NCI-H146 treated with DMSO at 0.1 percent for 48 hours (cell line): ENCODE data around the gene UBE2E1.

ENCODE experiments used
- DNase-seq: peaks from one replicate; lab custom pipeline; 2025; ENCODE audit not compliant: unreplicated experiment; lab: John Stamatoyannopoulos, UW

Gene UBE2E1

DNA sequence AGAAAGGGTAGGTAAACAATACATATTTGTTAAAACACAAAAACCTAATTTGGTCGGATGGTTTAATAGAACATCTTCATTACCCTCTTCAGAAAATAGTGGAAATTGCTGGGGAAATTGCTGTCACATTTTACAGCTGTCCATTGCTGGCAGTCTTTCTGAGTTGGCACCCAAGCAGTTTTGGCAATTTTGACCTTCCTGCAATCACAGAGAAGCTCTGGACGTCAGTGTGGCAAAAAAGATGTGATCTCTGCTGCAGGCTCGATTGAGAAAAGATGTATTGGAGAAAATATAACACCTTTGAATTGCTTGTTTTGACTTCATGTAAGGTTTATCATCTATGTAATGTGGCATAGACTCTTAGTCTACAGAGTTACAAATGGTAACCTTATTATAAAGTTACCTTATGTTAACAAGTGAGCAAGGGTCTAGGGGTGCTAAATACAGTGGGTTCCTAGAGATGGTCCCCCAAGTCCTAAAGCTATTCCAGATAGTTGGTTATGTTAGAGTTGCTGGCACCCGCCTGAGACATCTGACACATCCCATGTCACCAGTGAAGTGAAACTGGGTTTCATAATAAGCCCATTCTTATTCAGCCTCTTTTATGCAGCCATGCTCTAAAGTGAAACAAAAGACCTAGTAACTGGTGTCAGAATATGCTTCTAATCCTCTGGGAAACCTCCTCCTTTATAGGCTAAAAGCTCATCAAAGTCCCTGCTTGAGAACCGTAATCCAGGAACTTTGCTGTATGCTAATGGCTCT lies 14.0 kb downstream of the UBE2E1 start:
- no peak for DNase-seq

DNA sequence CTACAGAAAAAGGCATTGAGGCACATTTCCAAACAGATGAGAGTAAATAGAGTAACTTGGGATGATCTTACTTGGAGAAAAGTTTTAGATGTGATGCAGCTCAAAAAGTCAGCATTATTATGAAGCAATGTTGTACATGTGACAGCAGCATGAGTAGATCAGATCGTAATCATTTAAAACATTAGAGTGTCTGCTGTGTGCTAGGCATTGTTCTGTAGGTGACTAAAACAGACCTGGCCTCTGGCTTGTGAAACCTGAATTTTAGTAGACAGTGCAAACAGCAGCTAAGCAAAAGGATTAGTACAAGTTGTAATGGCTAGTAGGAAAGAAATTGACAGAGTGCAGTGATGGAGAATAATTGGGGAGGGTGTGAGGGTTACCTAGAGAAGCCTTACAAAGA lies 15.1 kb downstream of the UBE2E1 start:
- DNase-seq: no peak

DNA sequence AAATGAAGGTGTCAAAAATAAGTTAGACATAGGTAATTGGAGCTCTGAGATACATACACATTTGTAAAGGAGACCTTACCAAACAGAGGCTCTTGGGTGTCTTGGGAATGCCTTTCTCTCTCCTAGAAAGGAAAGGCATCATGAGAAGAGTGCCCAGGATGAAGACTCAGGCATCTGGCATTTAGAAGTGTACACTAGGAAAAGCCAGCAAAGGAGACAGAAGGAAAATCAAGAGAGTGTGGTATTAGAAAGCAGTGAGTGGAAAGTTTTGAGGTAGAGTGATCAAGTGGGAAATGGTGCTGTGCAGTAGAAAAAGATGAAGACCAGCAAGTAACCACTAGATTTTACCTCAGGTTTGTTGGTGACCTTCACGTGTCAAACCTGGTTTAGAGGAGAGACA lies 16.1 kb downstream of the UBE2E1 start:
- no peak for DNase-seq

DNA sequence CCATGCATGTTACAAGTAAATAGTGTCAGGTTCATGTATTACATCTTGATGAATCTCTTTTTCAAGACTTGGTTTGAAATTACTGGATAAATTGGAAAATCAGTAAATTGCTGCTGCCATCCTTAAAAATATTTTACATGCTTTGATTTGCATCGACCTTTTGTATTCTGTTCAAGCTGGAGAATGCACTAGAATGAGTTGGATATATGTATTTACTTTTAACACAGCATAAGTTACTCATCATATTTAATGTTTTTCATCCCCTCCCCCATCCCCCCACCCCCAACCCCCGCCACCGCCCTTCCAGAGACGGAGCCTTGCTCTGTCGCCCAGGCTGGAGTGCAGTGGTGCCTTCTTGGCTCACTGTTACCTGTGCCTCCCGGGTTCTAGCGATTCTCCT lies 16.8 kb downstream of the UBE2E1 start:
- DNase-seq: no peak

DNA sequence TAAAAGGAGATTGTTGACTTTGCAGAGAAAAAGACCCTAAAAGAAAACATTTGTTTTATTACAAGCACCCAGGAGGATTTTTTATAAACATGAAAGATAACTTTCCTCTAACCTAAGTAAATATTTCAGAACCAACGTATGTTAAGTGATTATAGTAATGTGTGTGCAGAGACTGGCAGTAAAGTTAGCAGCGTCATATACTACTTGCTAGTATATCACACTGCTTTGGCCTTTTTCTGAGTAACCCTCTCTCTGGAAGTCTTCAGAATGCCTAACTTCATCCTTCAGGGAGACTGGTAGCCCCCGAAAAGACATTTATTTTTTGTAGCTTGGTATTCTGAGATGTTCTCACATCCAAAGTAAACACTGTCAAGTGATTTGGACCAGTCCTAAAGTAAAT lies 17.9 kb downstream of the UBE2E1 start:
- no peak for DNase-seq

DNA sequence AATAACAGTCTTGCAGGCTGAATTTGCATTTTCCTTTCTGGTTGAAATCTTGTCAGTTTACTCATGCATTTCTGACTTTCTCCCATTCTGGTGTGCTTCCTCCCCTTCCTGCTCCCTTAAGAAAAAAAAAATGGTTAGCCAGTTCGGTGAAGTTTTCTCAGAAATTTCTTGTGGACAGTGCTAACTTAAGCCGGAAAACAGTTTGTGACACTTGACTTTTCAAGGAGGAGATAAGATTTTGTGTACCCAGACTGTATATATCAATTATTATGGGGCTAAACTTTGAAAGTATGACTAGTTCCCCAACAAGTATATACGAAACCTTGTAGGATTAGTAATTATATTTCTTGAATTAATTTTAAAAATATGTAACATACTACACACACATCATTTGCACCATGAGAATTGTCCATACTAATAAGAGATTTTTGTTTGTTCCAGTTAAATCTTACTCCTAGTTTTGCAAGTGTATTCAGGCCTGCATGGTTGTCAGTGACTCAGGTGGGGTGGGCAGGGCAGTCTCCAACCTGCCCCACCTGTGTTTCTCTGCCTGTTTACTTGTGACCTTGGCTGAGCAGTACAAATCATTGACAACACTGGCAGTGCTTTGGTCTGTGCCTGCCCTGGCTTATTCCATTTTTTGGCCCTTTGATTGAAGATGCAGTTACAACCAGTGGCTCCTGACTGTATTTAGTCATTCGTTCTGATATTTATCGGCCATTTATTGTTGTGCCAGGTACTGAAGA lies 19.1 kb downstream of the UBE2E1 start:
- DNase-seq: no peak

DNA sequence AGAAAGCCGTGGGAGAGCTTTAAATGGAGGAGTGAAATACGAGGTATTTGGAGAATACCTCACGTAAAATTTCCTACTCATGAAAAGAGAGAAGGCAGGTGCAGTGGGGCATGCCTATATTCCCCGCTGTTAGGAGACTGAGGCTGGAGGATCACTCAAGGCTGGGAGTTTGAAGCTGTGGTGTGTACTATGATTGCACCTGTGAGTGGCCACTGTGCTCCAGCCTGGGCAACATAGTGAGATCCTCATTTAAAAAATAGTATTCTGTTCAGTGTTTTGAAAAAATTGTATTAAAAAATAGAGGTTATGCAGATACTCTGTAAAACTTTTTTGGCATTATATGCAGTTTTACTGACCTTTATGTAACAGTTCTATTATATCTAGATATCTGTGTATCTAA lies 20.0 kb downstream of the UBE2E1 start:
- no peak for DNase-seq

DNA sequence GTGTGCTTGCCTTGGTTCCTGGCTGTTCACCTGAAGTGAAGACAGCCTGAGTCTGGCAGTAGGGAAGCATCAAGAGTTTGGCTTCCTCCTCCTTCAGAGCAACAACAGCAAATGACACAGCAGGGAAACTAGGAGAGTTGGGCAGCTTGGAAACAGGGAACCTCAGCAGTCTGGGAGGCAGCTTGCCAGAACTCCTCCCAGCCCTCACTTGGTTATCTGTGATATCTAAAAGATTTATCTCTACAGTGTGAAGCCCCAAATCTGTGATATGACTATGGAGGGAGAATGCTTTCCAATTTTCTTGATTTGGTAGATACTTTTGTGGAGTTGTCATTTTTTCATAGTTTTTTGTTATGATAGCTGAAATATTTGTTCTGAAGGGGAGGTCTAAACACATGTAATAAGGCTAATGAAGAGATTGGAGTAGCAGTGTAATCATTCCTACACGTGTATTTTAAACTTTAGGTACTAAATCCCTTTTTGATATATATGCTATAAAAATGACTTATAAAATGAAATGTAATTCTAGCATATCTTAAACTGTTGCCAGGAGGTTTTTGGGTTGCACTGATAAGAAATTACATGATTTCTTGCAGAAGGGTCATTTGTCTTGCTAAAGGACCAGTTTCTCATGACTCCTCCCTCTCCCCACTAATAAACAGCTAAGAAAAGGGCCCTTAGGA lies 20.8 kb downstream of the UBE2E1 start:
- DNase-seq: no peak

DNA sequence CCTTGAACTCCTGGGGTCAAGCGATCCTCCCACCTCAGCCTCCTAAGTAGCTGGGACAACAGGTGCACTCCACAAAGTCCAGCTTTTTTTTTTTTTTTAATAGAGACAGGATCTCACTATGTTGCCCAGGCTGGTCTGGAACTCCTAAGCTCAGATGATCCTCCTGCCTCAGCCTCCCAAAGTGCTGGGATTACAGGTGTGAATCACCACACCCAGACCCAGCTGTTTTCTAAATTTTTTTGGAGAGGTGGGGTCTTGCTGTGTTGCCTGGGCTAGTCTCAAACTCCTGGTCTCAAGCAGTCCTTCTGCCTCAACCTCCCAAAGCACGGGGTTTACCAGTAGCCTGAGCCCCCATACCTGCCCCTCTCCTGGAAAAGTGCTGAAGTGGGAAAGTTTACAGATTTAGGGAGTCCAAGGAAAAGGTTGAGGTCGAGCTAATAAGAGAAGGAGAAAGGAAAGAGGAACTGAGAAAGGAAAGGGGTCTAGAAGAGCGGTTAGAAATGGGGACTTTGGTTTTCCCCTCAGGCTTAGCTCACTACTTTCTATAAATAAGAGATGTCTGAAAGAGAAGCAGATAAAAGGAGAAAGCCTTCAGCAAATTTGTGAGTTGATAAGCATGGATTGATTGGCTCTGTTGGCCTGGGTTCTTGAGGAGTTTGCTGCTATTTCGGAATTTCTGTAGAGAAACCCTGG lies 23.6 kb downstream of the UBE2E1 start:
- no peak for DNase-seq

DNA sequence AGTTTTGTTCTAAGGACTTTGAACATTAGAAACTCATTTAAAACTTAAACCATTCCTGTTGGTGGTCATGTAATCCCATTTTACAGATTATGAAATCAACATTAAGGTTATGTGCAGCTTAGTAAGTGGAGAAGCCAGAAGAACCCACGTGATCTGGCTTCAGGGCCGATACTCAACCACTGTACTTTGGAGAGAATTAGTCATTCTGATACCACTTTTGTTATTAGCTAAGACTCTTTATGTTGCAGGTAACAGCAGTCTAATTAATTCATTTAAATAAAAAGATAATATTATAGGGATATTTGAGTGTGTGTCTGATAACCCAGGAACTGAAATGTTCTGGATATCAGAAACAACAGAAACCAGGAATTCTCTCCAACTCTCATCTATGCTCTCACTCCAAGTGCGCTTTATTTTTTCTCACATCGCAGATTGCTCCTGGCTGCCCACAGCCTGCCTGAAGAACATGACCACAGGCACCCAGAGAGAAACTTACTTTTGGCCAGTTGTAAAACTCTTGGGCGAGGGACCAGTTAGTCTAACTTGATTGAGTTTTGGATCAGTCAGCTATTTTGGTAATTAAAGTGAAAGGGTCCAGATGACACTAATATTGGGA lies 25.2 kb downstream of the UBE2E1 start:
- DNase-seq: no peak

DNA sequence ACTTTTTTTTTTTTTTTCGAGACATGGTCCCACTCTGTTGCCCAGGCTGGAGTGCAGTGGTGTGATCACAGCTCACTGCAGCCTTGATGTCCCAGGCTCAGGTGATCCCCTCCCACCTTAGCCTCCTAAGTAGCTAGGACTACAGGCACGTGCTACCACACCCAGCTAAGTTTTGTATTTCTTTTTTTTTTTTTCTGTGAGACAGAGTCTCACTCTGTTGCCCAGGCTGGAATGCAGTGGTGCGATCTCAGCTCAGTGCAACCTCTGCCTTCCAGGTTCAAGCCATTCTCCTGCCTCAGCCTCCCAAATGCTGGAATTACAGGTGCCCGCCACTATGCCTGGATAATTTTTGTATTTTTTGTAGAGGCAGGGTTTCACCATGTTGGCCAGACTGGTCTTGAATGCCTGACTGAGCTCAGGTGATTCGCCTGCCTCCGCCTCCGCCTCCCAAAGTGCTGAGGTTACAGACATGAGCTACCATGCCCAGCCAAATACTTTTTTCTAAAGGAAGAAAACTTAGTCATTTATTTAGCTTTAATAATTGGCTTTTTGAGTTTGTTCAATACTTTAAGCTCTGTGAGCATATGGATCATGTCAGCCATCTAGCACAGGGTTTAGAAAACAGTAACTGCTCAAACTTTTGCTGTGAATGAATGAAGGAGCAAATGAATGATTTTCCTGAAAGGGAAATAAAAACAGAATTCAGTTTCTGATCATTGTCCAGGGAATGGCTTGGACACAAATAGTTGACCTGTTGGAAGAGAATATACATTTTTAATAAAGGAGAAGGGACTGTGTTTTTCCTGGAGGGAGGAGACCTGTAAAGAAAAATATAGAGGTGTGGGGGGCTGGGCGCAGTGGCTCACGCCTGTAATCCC lies 26.0 kb downstream of the UBE2E1 start:
- no peak for DNase-seq

DNA sequence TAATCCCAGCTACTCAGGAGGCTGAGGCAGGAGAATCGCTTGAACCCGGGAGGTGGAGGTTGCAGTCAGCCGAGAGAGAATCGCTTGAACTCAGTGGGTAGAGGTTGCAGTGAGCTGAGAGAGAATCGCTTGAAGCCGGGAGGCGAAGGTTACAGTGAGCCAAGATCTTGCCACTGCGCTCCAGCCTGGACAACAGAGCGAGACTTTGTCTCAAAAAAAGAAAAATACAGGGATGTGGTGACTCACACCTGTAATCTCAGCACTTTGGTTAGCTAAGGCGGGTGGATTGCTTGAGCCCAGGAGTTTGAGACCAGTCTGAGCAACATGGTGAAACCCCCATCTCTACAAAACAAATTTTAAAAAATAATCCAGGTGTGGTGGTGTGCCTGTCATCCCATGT lies 26.8 kb downstream of the UBE2E1 start:
- DNase-seq: no peak

DNA sequence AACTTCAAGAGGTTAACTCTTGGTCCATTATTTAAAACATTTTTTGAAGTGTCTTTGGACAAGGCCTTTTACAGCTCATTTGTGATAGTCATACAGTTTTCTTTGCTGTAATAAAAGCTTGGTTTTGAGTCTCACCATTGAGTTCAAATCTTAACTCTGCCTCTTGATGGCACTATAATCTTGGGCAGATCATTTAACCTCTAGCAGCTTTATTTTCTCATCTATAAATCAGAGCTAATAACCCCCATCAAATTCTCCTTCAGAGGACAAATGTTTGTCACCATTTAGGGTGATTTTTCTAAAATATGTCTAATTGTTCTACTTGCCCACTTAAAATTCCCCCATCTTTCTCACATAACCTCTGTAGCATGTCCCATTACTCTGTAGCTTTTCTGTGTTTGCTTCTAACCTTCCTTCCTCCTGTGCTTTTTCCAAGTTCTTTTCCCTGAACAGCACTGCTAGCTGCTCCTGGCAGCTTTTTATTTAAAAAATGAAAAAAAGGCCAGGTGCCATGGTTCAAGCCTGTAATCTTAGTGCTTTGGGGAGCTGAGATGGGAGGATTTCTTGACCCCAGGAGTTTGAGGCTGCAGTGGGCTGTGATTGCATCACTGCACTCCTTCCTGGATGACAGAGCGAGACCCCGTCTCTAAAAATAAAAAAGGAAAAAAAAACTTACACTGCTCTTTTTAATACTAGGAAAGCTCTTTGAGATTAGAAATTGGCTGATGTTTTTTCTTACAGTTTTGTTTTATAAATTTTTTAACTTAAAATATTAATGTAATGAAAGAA lies 28.5 kb downstream of the UBE2E1 start:
- no peak for DNase-seq

DNA sequence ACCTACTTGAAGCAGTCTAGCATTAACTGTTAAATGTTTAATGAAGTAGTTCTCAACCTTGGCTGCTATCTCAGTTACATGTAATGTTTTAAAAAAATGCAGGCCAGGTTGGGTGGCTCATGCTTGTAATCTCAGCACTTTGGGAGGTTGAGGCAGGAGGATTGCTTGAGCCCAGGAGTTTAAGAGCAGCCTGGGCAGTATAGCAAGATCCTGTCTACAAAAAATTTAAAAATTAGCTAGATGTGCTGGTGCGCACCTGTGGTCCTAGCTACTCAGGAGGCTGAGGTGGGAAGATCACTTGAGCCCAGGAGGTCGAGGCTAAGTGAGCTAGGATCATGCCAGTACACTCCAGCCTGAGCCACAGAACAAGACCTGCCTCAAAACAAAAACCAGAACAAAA lies 29.3 kb downstream of the UBE2E1 start:
- DNase-seq: no peak

DNA sequence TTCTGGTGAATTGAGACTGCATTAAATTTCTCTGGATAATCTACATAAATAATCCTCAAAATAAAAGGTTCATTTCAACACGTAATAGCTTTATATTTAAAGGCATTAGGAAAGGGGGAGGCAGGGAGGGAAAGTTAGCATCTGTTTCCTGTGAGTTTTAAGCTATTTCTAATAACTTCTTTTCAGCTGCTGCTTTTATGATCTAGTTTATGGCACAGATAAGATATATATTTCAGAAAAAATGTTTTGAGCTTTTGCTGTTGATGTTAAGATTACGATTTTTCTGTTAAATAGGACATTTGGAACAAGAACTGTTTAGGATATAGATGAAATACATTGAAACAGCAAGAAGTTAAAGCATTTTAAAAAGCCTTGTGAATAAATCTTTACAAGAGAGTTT lies 30.0 kb downstream of the UBE2E1 start:
- no peak for DNase-seq

DNA sequence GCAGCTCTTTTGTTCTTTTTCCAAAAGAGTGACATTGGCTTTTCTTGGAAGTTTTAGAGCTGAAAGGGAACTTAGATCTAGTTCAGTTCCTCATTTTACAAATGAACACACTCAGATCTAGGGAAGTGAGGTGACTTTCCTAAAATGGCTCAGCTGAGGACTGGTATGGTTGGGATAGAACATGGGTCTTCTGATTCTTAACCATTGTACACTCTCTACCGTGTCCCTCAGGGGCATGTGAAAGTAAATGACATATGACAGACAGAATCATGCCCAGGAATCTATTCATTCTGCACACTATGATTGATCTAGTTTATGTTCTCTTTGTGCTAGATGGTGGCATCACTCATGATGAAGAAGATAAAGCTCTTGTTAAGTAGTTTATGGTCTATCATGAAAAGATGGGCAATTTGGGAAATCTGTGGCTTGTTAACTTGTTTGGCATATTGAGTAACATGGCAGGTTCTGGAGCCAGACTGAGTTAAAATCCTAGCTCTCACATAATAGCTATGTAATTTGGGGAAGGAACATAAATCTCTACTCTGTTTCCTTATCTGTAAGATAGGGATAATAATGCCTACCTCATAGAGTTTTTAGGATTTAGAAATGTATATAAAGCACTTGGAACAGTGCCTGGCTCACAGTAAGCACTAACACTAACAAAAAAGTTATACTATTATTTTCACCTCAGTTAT lies 30.9 kb downstream of the UBE2E1 start:
- no peak for DNase-seq

DNA sequence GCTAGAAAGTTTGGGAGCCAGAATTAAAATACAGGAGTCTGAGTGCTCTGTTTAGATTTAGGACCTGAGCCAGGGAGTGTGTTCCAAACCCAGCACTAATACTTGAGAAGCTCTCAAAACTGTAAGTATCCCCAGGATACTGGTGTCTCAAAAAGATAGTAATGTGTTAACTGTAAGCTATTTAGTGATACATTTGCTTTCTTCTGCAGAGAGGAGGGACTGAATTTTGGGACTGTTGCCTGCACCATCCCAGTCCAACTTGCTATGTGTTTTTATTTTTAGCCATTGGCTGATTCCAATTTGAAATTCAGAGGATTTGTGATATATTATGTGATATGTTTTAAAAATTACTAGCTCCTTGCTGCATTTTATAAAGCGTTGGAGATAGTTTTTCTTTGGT lies 31.5 kb downstream of the UBE2E1 start:
- no peak for DNase-seq

DNA sequence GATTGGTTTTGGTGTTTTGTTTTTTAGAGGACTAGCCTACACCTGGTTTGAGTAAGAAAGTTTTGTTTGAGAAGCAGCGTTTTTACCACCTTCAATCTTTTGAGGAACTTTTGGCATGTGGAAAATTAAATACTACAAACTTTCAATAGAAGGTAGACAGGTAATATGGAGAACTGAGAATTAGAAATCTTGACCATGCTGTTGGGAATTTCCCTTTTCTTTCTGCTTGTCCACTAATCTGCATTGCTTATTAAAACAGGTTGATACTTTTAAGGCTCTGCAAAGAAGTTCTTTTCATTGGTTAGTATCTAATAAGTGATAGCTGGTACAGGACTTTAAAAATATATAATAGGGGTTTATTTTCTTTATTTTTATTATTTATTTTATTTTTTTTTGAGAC lies 31.9 kb downstream of the UBE2E1 start:
- DNase-seq: no peak

DNA sequence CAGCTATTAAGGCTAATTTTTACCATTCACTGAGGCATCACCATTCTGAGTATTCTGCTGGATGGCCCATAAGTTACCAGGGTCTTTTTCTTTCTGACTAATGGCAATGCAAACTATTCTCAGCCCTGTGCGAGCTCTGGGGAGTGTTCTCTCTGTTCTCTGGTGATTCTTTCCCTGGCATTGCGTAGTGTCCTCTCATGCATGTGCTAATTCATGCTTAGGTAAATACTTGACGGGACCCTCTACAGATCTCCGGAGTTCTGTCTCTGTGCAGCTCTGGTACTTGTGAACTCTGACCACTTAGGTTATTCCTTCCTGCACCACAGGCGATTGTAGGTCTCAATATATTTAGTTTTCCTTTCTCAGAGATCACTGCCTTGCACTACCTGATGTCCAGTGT lies 34.8 kb downstream of the UBE2E1 start:
- no peak for DNase-seq
